Uterus (tissue), 2 donors: Measurements from ENCODE around the gene ZNRD2.

Source experiments
- POLR2A ChIP-seq, 2 donors: fragments of 450-650 bp; IDR thresholded peaks; one replicate each; pipeline ENCODE4 v1.6.1; 2016; ENCODE audit warnings: antibody characterized with exemption in 2 of 2, mild to moderate bottlenecking in 1 of 2, moderate library complexity in 1 of 2
- TF ChIP-seq, protein P1 (sequence below), 4 experiments: fragments of 200-600 bp in 2 of 4; fragments of 450-650 bp in 2 of 4; sonication (generic) in 2 of 4; IDR thresholded peaks; one replicate each; pipeline ENCODE4 v1.5.1; 2016 to 2019; ENCODE audit warnings: antibody characterized with exemption in 4 of 4, mild to moderate bottlenecking in 2 of 4, moderate library complexity in 1 of 4

- TF ChIP-seq, protein P1, sequence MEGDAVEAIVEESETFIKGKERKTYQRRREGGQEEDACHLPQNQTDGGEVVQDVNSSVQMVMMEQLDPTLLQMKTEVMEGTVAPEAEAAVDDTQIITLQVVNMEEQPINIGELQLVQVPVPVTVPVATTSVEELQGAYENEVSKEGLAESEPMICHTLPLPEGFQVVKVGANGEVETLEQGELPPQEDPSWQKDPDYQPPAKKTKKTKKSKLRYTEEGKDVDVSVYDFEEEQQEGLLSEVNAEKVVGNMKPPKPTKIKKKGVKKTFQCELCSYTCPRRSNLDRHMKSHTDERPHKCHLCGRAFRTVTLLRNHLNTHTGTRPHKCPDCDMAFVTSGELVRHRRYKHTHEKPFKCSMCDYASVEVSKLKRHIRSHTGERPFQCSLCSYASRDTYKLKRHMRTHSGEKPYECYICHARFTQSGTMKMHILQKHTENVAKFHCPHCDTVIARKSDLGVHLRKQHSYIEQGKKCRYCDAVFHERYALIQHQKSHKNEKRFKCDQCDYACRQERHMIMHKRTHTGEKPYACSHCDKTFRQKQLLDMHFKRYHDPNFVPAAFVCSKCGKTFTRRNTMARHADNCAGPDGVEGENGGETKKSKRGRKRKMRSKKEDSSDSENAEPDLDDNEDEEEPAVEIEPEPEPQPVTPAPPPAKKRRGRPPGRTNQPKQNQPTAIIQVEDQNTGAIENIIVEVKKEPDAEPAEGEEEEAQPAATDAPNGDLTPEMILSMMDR (IDR thresholded peaks at IDR 0.05), result peak; percentile 53 to 59 (median 58)
- no peak for TF ChIP-seq POLR2A (IDR thresholded peaks at IDR 0.05)
Measured at GRCh38 chr11:65593518-65594414, 23.5 kb downstream of the ZNRD2 start.
